ENCODE measurements around the gene RAP1GAP2.

DNA sequence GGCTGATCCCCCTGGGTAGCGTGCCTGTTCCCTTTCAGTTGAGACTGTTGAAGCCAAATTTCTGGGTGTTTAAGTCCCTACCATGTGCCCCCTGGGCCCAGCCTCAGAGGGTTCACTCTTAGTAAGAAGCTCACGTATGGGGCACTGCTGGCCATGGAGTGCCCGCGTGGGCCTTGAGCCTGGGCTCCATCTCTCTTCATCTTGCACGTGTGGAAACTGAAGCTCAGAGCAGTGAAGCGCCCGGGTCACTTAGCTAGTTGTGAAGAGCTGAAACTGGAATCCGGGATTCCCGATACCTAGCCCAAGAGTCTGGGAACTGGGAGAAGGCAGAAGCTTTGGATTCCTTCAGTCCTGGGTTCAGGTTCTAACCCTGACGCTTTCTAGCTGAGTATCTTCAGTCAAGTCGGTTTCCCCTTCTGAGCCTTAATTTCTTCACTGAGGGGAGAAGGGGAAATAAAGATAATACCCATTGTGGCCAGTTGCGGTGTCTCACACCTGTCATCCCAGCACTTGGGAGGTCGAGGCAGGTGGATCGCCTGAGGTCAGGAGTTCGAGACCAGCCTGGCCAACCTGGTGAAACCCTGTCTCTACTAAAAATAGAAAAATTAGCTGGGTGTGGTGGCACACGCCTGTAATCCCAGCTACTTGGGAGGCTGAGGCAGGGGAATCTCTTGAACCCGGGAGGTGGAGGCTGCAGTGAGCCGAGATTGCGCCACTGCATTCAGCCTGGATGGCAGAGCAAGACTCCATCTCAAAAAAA is 163.3 kb downstream of the RAP1GAP2 start:
- TF ChIP-seq, protein P1, sequence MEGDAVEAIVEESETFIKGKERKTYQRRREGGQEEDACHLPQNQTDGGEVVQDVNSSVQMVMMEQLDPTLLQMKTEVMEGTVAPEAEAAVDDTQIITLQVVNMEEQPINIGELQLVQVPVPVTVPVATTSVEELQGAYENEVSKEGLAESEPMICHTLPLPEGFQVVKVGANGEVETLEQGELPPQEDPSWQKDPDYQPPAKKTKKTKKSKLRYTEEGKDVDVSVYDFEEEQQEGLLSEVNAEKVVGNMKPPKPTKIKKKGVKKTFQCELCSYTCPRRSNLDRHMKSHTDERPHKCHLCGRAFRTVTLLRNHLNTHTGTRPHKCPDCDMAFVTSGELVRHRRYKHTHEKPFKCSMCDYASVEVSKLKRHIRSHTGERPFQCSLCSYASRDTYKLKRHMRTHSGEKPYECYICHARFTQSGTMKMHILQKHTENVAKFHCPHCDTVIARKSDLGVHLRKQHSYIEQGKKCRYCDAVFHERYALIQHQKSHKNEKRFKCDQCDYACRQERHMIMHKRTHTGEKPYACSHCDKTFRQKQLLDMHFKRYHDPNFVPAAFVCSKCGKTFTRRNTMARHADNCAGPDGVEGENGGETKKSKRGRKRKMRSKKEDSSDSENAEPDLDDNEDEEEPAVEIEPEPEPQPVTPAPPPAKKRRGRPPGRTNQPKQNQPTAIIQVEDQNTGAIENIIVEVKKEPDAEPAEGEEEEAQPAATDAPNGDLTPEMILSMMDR (IDR thresholded peaks at IDR 0.05) = no peak
- TF ChIP-seq POLR2A (IDR thresholded peaks at IDR 0.05; ENCODE audit: low read depth) = no peak
- TF ChIP-seq EP300 (IDR thresholded peaks at IDR 0.05) = no peak
- no peak for TF ChIP-seq POLR2AphosphoS5 (IDR thresholded peaks at IDR 0.05)

Data from esophagus muscularis mucosa (tissue), 4 donors.